Measurements from ENCODE around the gene BTBD16. TPM values are rescaled to one million over a fixed set of nuclear protein-coding genes. Genes with fewer than 3 reads are reported as not detected.

BTBD16 gene
- total RNA-seq, 2 experiments from 2014 or later, result not detected

DNA sequence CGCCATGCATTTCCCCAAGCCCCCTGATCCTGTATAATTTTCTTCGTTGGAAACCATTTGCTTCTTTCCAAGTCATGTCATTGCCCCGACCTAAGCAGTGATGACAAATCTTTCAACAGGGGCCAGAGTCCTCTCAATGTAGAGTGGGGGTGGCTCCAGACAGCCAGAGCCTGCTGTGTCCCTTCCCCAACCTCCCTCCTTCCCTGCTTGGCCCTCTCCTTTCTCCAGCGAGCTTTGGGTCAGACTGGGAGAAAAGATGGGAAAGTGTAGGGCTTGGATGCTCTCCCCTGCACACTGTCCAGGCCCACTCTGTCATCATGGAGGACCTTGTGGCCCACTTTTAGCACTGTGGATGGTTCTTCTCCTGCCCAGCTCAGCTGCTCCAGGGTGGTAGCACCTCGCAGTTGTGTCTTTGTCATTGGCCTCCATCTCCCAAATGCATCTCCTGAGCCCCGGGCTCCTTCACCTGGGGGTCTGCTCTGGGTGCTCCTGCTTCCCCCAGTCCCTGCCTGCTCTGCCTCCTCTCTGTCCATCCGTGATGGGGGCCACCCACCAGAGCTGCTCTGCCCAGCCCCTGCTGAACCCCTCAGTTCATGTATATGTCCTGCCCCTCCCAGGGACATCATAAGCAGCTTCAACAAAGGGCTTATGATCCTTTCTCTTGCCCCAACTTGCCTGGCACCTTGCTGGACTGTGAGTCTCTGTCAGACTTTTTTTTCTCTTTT lies 37.5 kb downstream of the BTBD16 start:
- Mint-ChIP-seq H3K27me3 (peaks cover 31% of the 10 kb centered on the region), H3K27ac (no peak overlapping the region), H3K9me3 (ENCODE audit: low read depth) (peaks cover 2% of the 10 kb centered on the region), H3K4me3 (no peak overlapping the region), H3K4me1 (no peaks in the 10 kb centered on the region), H3K36me3 (no peaks in the 10 kb centered on the region)
- DNase-seq (no peak), ATAC-seq (no peak)
- CTCF ChIA-PET, result no interaction called here

- Mint-ChIP-seq H3K4me3 (no peak overlapping the region), H3K9me3 (ENCODE audit: low read depth) (no peaks in the 10 kb centered on the region), H3K27me3 (peaks cover 30% of the 10 kb centered on the region), H3K4me1 (no peaks in the 10 kb centered on the region), H3K36me3 (no peaks in the 10 kb centered on the region), H3K27ac (no peak overlapping the region)
- CTCF ChIA-PET, result interaction anchor here (1.5 kb wide), 1 partner anchor 12 kb away, joined by 6 read pairs; no protein-coding TSS in a partner anchor
- ATAC-seq, result no peak
- DNase-seq, result no peak
Measured at GRCh38 chr10:122310311-122311050, 39.4 kb downstream of the BTBD16 start.

GRCh38 chr10:122311051-122311410 lies 39.9 kb downstream of the BTBD16 start:
- no peak for DNase-seq
- Mint-ChIP-seq H3K36me3 (no peaks in the 10 kb centered on the region), H3K4me1 (no peaks in the 10 kb centered on the region), H3K9me3 (ENCODE audit: low read depth) (no peaks in the 10 kb centered on the region), H3K27me3 (peaks cover 29% of the 10 kb centered on the region), H3K4me3 (no peak overlapping the region), H3K27ac (no peak overlapping the region)
- CTCF ChIA-PET, result interaction anchor here (1.1 to 1.5 kb wide), 2 partner anchors 12 kb away, joined by 4 to 6 read pairs; no protein-coding TSS in a partner anchor
- no peak for ATAC-seq

DNA sequence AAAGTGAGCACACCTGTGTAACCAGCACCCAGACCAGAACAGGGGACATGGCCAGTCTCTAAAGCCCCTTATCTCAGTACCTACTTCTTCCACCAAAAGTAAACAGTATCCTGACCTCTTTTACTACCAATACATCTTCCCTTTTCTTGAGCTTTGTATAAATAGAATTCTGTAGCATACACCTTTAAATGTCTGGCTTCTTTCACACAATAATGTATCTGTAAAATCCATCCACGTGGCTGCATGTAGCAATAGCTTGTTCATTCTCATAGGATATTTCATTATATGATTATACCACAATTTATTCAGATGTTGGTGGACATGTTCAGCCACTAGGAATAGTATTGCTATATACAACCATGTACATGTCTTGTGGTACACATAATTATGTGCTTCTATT lies 40.6 kb downstream of the BTBD16 start:
- Mint-ChIP-seq H3K4me3 (no peak overlapping the region), H3K27ac (no peak overlapping the region), H3K27me3 (peaks cover 30% of the 10 kb centered on the region), H3K36me3 (no peaks in the 10 kb centered on the region), H3K9me3 (ENCODE audit: low read depth) (no peaks in the 10 kb centered on the region), H3K4me1 (no peaks in the 10 kb centered on the region)
- no peak for ATAC-seq
- DNase-seq, result no peak
- CTCF ChIA-PET, result interaction anchor here (1.1 kb wide), 1 partner anchor 13 kb away, joined by 4 read pairs; no protein-coding TSS in a partner anchor

DNA sequence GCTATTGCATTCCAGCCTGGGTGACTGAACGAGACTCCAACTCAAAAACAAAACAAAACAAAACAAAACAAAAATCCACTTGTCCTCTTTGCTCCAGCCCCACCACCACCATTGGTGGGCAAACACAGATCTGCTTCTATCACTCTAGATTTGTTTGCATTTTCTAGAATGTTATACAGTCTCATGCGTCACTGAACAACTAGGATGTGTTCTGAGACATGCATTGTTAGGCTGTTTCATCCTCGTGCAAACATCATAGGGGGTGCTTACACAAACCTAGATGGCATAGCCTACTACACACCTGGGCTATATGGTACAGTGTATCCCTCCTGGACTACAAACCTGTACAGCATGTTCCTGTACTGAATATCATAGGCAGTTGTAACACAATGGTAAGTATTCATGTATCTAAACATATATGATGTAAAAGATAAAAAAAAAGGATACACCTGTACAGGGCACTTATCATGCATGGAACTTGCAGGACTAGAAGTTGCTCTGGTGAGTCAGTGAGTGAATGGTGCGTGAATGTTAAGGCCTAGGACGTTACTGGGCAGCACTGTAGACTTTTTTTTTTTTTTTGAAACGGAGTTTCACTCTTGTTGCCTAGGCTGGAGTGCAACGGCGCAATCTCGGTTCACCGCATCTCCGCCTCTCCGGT lies 45.3 kb downstream of the BTBD16 start:
- no peaks in the 10 kb centered on the region for H3K36me3 Mint-ChIP-seq

DNA sequence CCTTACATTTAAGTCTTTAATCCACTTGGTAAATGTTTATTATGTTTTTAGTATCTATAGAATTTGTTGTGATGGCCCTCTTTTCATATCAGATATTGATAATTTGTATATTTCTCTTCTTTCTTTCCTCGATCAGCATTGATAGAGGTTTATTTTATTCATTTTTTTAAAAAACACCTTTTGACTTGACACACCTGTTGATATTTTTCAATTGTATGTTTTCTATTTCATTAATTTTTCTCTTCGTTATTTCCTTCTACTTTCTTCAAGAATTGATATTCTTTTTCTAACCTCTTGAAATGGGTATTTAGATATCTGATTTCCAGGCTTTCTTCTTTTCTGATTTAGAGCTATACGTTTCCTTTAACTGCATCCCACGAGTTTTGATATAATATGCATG lies 50.9 kb downstream of the BTBD16 start:
- H3K27me3 Mint-ChIP-seq, result peaks cover 32% of the 10 kb centered on the region
- H3K36me3 Mint-ChIP-seq, result no peaks in the 10 kb centered on the region
- ATAC-seq, result no peak
- CTCF ChIA-PET, result no interaction called here
- no peak for DNase-seq
- H3K4me3 Mint-ChIP-seq, result no peak overlapping the region
- no peaks in the 10 kb centered on the region for H3K4me1 Mint-ChIP-seq
- no peak overlapping the region for H3K27ac Mint-ChIP-seq
- no peaks in the 10 kb centered on the region for H3K9me3 Mint-ChIP-seq (ENCODE audit: low read depth)

More for the DNA sequence above, 45.3 kb downstream of the BTBD16 start:
- Mint-ChIP-seq H3K27ac (no peak overlapping the region), H3K27me3 (peaks cover 20% of the 10 kb centered on the region), H3K9me3 (ENCODE audit: low read depth) (no peaks in the 10 kb centered on the region), H3K4me1 (no peaks in the 10 kb centered on the region), H3K4me3 (no peak overlapping the region)
- ATAC-seq (no peak), DNase-seq (no peak)
- CTCF ChIA-PET, result no interaction called here

DNA sequence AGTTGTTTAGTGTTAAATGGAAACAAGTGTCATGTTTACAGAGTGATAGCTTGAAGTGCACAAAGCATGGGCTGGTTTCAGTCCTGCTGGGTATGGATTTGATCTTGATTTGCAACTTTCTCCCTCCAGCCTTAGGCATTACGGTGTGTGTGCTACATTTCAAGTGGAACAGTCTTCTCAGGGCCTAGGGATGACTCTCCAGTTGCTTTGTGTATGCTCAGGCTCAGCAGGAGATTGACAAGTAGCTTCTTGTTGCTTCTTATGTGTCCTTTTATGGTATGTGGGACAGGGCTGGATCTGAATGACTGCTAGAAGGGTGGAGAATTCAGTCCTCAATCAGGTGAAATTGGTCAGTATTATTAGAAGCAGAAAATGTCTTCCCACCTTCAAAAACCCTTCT lies 52.1 kb downstream of the BTBD16 start:
- CTCF ChIA-PET, result interaction anchor here (1.6 kb wide), 1 partner anchor 24 kb away, joined by 3 read pairs; no protein-coding TSS in a partner anchor
- H3K36me3 Mint-ChIP-seq, result no peaks in the 10 kb centered on the region
- peaks cover 35% of the 10 kb centered on the region for H3K27me3 Mint-ChIP-seq
- H3K9me3 Mint-ChIP-seq (ENCODE audit: low read depth), result no peaks in the 10 kb centered on the region
- no peak overlapping the region for H3K4me3 Mint-ChIP-seq
- ATAC-seq (no peak), DNase-seq (no peak)
- no peaks in the 10 kb centered on the region for H3K4me1 Mint-ChIP-seq
- H3K27ac Mint-ChIP-seq, result no peak overlapping the region

GRCh38 chr10:122323941-122324675 lies 53.0 kb downstream of the BTBD16 start:
- H3K4me3 Mint-ChIP-seq, result no peak overlapping the region
- DNase-seq (no peak), ATAC-seq (no peak)
- H3K36me3 Mint-ChIP-seq, result no peaks in the 10 kb centered on the region
- no peak overlapping the region for H3K27ac Mint-ChIP-seq
- CTCF ChIA-PET, result interaction anchor here (1.6 kb wide), 1 partner anchor 25 kb away, joined by 3 read pairs; no protein-coding TSS in a partner anchor
- no peaks in the 10 kb centered on the region for H3K9me3 Mint-ChIP-seq (ENCODE audit: low read depth)
- H3K4me1 Mint-ChIP-seq, result no peaks in the 10 kb centered on the region
- peaks cover 35% of the 10 kb centered on the region for H3K27me3 Mint-ChIP-seq

GRCh38 chr10:122325235-122325634 lies 54.1 kb downstream of the BTBD16 start:
- ATAC-seq, result no peak
- no peak overlapping the region for H3K27ac Mint-ChIP-seq
- H3K27me3 Mint-ChIP-seq, result peaks cover 36% of the 10 kb centered on the region
- H3K4me3 Mint-ChIP-seq, result no peak overlapping the region
- no peak for DNase-seq
- H3K4me1 Mint-ChIP-seq, result no peaks in the 10 kb centered on the region
- no peaks in the 10 kb centered on the region for H3K9me3 Mint-ChIP-seq (ENCODE audit: low read depth)
- no peaks in the 10 kb centered on the region for H3K36me3 Mint-ChIP-seq
- CTCF ChIA-PET, result no interaction called here

- H3K4me3 Mint-ChIP-seq, result no peak overlapping the region
- no peaks in the 10 kb centered on the region for H3K4me1 Mint-ChIP-seq
- ATAC-seq (no peak), DNase-seq (no peak)
- H3K27me3 Mint-ChIP-seq, result peaks cover 42% of the 10 kb centered on the region
- H3K9me3 Mint-ChIP-seq (ENCODE audit: low read depth), result no peaks in the 10 kb centered on the region
- CTCF ChIA-PET, result no interaction called here
- no peak overlapping the region for H3K27ac Mint-ChIP-seq
- no peaks in the 10 kb centered on the region for H3K36me3 Mint-ChIP-seq
Measured at GRCh38 chr10:122326385-122326784, 55.3 kb downstream of the BTBD16 start.

GRCh38 chr10:122326806-122327205 lies 55.7 kb downstream of the BTBD16 start:
- Mint-ChIP-seq H3K4me1 (no peaks in the 10 kb centered on the region), H3K27me3 (peaks cover 43% of the 10 kb centered on the region), H3K9me3 (ENCODE audit: low read depth) (no peaks in the 10 kb centered on the region), H3K27ac (no peak overlapping the region), H3K36me3 (no peaks in the 10 kb centered on the region), H3K4me3 (no peak overlapping the region)
- CTCF ChIA-PET, result no interaction called here
- DNase-seq, result no peak
- ATAC-seq, result no peak

GRCh38 chr10:122327237-122328206 lies 56.4 kb downstream of the BTBD16 start:
- peaks cover 41% of the 10 kb centered on the region for H3K27me3 Mint-ChIP-seq
- no peak for ATAC-seq
- no peaks in the 10 kb centered on the region for H3K36me3 Mint-ChIP-seq
- CTCF ChIA-PET, result interaction anchor here (0.6 kb wide), 1 partner anchor 115 kb away, joined by 3 read pairs; no protein-coding TSS in a partner anchor
- H3K27ac Mint-ChIP-seq, result no peak overlapping the region
- no peak overlapping the region for H3K4me3 Mint-ChIP-seq
- H3K4me1 Mint-ChIP-seq, result no peaks in the 10 kb centered on the region
- DNase-seq, result no peak
- H3K9me3 Mint-ChIP-seq (ENCODE audit: low read depth), result no peaks in the 10 kb centered on the region
